ENCODE results near the gene ATP13A2.
"Not testable (repeated sequence)": the region's sequence is repeated elsewhere in the genome, so short reads cannot be mapped to it uniquely, and the experiment has no call there.

- TF ChIP-seq CTCF (IDR thresholded peaks at IDR 0.05 in 4 of 5, conservative IDR thresholded peaks at IDR 0.05 in 1 of 5); POLR2A (IDR thresholded peaks at IDR 0.05): not testable (repeated sequence)
Measured at GRCh38 chr1:16936580-16936979, 75.1 kb downstream of the ATP13A2 start.
